GM19468 (cell line): Measurements from ENCODE around the gene ZPBP.
"Not testable (repeated sequence)": the region's sequence is repeated elsewhere in the genome, so short reads cannot be mapped to it uniquely, and the experiment has no call there.

ENCODE experiments used
- ATAC-seq: cut with Tn5 transposase; IDR thresholded peaks from one replicate; pipeline ENCODE4 v1.9.1; 2021; ENCODE audit warnings: mild to moderate bottlenecking, moderate library complexity, moderate number of reproducible peaks; ENCODE audit not compliant: unreplicated experiment; ENCODE audit errors: extremely low read depth

Gene ZPBP

DNA sequence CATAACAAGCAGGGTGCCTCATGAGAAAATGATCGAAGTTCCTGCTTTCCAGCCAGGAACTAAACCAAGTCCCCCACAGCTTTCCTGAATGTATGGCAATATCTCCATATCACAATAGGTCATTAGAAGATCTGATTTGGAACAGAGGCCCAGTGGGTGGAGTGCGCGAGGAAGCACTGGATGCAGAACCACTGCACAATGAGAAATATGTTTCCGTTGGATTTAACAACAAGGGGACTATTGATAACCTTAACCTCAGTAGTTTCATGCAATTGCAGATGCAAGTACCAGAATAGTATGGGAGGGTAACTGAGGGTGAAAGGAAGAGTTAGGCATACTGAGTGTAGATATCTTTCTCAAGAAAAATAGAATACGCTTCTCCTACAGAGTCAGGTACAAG is 45.3 kb downstream of the ZPBP start:
- no peak for ATAC-seq

DNA sequence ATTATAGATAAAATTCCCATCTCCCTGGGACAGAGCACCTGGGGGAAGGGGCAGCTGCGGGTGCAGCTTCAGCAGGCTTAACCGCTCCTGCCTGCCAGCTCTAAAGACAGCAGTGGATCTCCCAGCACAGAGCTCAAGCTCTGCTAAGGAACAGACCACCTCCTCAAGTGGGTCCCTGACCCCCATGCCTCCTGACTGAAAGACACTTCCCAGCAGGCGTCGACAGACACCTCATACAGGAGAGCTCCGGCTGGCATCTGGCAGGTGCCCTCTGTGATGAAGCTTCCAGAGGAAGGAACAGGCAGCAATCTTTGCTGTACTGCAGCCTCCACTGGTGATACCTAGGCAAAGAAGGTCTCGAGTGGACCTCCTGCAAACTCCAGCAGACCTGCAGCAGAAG is 51.9 kb downstream of the ZPBP start:
- ATAC-seq, result not testable (repeated sequence)

DNA sequence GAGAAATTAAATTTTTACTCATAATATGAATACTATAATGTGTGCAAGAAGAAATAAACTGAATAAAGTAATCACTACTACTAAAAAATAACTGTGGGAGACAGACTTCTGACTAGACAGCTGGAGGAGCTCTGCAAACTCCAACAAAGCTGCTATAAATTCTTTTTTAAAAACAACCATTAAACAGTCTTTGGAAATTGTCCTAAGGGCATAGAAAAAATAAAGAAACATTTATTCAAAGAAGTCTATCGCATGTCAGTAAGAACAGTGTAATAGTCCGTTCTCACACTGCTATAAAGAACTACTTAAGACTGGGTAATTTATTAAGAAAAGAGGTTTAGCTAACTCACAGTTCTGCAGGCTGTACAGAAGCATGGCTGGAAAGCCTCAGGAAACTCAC is 56.0 kb downstream of the ZPBP start:
- ATAC-seq, result no peak

DNA sequence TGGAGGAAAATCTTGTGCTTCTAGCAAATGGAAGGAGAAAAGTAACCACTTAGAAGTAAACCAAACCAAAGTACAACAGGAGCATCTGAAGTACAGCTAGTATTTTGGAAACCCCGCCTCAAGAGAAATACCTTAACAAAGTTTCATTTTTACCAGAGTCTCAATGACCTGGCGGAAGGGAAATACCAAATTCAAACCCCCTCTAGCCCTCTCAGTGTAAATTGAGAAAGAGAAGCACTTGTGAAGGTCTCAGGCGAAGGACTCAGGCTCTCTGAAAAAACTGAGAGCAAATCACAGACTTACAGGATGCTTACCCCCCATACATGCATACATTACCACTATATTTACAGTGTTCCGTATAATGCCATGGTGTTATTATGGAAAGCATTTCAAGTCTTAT is 70.1 kb downstream of the ZPBP start:
- no peak for ATAC-seq

DNA sequence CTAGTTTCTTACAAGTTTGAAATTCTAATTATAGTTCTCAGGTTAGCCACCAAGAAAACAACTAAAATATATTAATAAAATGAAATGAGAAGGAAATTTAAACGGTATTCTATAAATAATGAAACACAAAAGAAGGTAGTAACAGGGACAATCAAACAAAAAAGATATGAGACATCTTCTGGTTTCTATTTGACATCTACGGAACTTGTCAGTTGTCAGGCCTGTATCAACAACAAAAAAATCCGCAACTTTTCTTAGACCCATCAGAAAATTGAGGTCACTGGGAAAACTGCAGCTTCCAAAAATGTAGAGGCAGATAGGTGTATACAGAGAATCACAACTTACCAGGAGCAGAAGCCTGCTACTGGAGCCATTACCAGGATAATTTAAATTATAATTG is 70.6 kb downstream of the ZPBP start:
- ATAC-seq, result no peak

DNA sequence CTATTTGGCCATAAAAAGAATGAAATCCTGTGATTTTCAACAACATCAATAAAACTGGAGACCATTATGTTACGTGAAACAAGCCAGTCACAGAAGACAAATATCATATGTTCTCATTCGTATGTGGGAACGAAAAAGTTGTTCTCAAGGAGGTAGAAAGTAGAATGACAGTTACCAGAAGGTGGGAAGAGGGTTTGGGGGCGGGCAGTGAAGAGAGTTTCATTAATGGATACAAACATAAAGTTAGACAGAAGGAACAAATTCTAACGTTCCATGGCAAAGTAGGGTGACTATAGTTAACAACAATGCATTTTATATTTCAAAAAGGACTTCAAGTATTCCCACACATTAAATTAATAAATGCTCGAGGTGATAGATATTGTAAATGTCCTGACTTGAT is 97.4 kb downstream of the ZPBP start:
- no peak for ATAC-seq

DNA sequence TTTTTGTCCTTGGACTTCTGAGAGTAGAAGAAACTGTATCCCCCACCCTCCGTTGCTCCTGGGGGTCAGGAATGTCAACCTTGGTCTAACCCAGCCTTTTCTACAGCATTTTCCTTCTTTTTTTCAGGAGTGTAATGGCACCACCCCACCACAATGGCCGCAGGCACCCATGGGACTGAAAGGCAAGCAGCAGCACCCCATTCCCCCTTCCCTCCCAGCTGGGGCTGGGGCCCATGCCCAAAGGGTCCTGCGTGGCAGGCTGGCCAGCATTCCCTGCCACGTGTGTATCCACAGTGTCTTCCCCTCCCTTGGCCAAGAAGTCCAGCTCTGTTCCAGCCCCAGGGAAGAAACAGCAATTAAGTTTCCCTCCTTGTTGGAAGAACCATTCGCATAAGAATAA is 106.9 kb downstream of the ZPBP start:
- no peak for ATAC-seq

DNA sequence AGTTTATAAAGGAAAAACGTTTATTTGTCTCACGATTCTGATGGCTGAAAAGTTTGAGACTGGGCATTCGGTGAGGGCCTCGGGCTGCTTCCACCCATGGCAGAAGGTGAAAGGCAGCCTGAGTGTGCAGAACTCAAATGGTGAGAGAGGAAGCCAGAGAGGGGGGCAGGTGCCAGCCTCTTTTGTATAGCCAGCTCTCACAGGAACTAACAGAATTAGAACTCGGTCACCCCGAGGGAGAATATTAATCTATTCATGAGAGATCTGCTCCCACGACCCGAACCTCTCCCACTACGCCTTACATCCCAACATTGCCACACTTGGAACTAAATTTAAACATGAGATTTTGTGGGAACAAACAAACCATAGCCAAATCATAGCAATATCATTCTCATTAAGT is 112.6 kb downstream of the ZPBP start:
- no peak for ATAC-seq

DNA sequence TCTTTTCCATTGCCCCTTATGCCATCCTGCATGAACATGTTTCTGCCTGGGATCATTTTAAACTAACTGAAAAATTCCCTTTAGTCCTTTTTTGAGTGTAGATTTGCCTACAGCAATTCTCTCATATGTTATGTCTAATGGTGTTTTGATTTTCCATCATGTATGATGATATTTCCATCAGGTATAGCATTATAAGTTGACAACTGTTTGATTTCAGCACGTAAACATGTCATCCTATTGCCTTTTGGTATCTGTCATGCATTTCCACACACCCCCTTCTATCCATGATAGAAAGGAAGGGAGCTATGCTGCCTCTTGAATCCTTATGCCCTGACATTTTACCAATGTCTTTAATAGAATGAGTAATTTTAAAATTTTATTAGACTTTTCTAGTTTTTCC is 116.8 kb downstream of the ZPBP start:
- ATAC-seq, result no peak

DNA sequence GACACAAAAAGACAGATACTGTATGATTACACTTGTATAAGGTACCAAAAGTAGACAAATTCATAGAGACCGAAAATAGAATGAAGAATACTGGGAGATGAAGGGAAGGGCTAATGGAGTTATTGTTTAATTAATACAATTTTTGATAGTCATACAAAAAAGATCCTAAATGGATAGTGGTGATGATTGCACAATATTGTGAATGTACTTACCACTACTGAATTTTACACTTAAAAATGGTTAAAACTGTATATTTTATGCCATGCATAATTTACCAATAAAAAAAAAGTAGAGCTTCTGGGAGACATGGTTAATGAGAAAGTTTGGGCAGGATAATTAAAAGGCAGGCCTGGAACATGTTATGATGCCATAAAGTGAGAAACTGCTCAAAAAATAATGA is 119.0 kb downstream of the ZPBP start:
- ATAC-seq, result no peak

DNA sequence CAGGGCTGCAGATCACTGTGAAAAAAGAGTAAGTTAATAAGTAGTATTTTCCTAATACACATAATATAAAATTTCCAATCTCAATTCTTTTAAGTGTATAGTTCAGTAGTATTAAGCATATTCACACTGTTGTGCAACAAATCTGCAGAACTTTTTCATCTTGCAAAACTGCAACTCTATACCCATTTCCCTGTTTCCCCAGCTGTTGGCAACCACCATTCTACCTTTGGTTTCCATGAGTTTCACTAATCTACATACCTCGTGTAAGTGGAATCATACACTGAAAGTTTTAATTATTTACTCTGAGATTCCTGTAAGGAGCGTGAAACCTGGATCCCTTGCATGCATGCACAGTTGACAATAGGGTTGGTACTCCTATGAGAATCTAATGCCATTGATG is 155.4 kb downstream of the ZPBP start:
- ATAC-seq, result no peak

DNA sequence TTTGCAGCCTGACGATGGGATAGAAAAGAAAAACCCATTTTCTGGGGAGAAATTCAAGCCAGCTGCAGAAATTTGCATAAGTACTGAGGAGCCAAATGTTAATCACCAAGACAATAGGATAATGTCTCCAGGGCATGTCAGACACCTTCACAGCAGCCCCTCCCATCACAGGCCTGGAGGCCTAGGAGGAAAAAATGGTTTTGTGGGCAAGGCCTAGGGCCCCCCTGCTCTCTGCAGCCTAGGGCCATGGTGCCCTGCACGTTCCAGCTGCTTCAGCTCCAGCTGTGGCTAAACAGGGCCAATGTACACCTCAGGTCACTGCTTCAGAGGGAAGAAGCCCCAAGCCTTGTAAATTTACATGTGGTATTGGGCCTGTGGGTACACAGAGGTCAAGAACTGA is 161.4 kb downstream of the ZPBP start:
- no peak for ATAC-seq

DNA sequence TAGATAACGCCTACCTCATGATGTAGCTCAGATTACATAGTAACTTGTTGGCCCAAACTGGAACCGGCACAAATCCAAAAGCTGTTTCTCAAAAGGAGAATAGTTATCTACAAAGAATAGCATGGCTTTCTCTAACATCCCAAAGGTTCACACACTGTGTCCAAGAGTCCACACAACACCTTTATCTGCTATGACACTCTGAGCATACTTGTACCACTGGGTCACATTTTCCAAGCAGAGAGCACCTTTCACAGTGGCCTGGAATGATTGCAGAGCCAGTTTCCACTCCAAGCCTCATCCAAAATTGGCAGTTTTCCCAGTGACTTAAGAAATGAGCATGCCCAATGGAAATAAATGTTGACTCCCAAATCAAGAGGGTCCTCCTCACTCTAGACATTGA is 164.3 kb downstream of the ZPBP start:
- ATAC-seq, result no peak

DNA sequence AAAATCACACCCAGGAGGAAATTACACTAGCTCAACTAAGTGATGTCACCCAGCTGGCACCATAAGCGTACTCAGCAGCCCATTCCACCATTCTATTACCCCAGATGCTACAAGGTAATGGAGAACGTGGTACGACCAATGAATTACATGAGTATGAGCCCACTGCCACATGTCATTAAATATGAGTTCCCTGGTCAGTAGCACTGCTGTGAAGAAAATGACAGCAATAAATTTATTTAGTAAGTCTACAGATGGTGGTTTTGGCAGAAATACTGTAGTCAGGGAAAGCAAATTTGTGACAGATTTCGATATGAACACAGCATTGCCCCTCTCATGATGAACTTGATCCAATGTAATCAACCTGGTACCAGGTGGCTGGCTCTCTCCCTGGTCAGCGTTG is 165.4 kb downstream of the ZPBP start:
- no peak for ATAC-seq

DNA sequence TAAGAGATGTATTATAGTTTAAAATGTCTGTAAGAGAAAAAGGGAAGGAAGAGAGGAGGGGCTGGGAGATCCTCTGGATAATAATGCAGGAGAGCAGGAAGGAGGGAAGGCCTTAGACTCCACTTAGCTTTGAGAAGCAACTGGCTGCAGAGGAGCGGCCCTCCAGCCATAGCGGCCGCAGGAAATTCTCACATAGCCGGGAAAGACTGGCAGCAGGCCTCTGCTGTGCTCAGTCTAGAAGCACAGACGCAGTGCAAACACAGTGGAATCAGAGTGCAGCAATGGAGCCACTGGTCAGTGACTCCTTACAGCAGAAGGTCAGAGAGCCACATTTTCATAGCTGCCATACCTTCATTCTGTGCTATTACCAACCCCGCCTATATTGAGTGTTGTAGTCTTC is 166.3 kb downstream of the ZPBP start:
- no peak for ATAC-seq

DNA sequence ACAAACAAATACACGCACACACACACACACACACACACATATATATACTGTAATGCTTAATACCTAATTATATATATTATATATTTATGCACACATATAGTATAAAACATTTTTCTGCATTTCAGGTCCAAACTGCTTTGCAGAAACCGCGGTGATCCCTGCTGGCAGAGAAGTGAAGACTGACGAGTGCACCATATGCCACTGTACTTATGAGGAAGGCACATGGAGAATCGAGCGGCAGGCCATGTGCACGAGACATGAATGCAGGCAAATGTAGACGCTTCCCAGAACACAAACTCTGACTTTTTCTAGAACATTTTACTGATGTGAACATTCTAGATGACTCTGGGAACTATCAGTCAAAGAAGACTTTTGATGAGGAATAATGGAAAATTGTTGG is 181.1 kb downstream of the ZPBP start:
- no peak for ATAC-seq

DNA sequence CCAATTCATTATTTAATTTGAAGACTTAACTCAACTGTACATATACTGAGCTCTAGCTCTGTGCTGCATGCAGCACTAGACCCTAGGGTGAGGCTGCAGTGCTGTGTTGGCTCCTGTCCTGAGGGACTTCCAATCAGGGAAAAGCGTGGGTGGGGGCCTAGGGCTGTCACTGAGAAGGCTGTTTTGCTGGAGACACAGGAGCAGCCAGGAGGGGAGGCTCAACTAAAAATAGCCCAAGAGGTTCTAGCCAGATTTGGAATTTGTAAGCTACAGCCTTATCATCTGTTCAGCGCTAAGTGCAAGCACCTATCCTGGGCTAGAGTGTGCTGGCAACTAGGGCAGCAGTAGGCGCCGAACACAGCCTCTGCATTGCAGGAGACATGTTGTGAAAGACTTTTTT is 198.5 kb downstream of the ZPBP start:
- ATAC-seq, result no peak

DNA sequence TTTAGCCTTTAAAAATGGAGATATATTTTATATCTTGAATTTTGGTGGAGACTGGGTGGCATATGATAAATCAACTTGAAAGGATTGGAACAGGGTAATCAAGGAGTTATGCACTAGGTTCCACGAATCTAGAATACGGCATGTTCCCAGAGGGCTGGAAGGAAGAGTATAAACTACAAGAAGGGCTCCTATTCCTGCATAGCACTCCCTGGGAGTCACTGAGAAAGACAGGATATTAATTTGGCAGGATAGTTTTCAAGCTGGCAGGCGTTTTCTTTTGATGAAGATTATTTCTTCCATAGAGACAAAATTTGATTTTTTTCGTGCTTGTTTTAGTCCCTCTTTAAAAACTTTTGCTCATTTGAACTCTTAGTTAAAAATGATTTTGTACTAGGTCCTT is 199.9 kb downstream of the ZPBP start:
- no peak for ATAC-seq

DNA sequence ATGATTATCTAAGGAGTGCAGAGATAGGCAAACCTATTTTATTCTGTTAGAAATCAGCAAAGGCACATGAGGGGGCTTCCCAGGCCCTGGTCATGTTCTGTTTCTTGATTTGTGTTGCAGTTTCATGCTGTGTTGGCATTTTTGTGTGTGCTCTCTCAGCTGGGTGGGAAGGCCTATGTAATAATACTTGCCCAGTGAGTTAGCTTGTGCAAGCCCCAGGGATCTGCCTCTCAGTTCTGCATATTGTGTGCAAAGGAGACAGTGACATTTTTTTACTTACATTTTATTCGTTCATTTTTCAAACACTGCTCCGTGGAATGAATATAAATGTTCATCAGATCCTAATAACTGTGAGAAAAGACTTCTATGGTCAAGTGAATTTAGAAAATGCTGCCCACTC is 200.6 kb downstream of the ZPBP start:
- ATAC-seq, result no peak
